ENCODE results near the gene LRBA. TPM values are rescaled to one million over a fixed set of nuclear protein-coding genes. Genes with fewer than 3 reads are reported as not detected.

The LRBA gene
- total and polyA plus RNA-seq, 2 donors (not counting 3 experiments of a cell fraction or from before 2014, with no cell fraction given), result 18.0 to 35.1 TPM

DNA sequence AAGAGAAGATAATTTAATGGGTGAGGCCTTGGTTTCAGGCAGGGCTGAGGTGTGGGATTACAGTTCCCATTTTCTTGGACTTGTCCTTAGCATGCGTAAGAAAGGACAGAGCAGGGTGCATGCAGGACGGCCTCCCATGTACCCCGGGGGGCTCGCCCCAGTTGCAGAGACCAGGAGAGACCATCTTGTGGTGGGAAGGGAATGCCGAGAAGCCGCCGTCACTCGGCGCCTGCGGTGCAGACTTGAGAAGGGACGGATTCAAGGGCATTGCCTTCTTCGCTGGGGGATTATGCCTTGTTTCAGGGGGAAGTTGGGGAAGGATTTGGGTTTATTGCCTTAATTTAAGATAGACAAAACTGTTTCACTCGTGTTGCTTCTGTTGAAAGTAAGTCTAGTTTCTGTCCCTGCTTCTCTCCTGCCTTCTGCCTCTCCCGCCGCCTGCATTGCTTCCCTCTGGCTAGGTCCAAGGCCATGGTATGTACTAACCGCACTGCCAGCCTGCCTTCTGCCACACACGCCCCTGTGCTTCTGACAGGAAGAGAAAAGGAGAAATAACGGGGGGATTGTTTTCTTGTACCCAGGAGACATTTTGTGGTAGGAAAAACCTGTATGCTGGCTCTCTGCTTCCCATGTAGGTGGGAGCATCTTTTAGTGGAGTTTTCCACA is 761.0 kb downstream of the LRBA start:
- no peaks in the 10 kb centered on the region for H3K36me3 ChIP-seq (ENCODE audit: control insufficient read depth in 2 of 2, extremely low read depth in 1 of 2, insufficient read depth in 2 of 2, low read length in 2 of 2)
- H2AFZ ChIP-seq (ENCODE audit: low read depth, low read length), result no peak overlapping the region
- no peak overlapping the region for H3K27ac ChIP-seq (ENCODE audit: insufficient read depth, low read depth, low read length)
- no TSS peak for BruUV-seq (replicated peaks)
- DNase-seq (ENCODE audit: low read depth, low spot score) (no peak), FAIRE-seq (no peak)
- H3K9me3 ChIP-seq (replicated peaks; ENCODE audit: control insufficient read depth, insufficient read depth, low read length), result no peaks in the 10 kb centered on the region
- H3K9ac ChIP-seq (replicated peaks; ENCODE audit: extremely low read depth, insufficient read depth, low read length), result no peak overlapping the region
- H3K9me1 ChIP-seq (replicated peaks; ENCODE audit: control insufficient read depth, extremely low read depth, insufficient read depth, low read length), result no peaks in the 10 kb centered on the region
- TF ChIP-seq MAX (IDR thresholded peaks at IDR 0.05; ENCODE audit: insufficient read depth, insufficient read length), result no peak
- no peak for TF ChIP-seq POLR2A (IDR thresholded peaks at IDR 0.05; ENCODE audit: low read depth, low read length)
- TF ChIP-seq POLR2AphosphoS5 (IDR thresholded peaks at IDR 0.05; ENCODE audit: insufficient read depth, low read depth, low read length), result no peak
- no peak for TF ChIP-seq EZH2 (IDR thresholded peaks at IDR 0.05; ENCODE audit: borderline replicate concordance, low read depth, low read length, severe bottlenecking)
- TF ChIP-seq CTCF (IDR thresholded peaks at IDR 0.05; ENCODE audit: extremely low read depth in 1 of 2, insufficient read depth in 1 of 2, low read depth in 1 of 2, low read length in 2 of 2), result no peak
- no peak for TF ChIP-seq MYC (IDR thresholded peaks at IDR 0.05; ENCODE audit: low read depth, low read length)
- TF ChIP-seq FOS (IDR thresholded peaks at IDR 0.05; ENCODE audit: borderline replicate concordance, insufficient read depth, low read length), result no peak
- no peak for TF ChIP-seq GATA2 (IDR thresholded peaks at IDR 0.05; ENCODE audit: insufficient read depth, insufficient read length, low read depth, low read length)
- no peak for TF ChIP-seq JUN (IDR thresholded peaks at IDR 0.05; ENCODE audit: borderline replicate concordance, insufficient read depth, insufficient read length, low read depth)
- dilution Hi-C loops (cut with MboI; ENCODE audit: extremely low pct_ligation_motif_present, low sequenced_read_pairs) (no loop called here), intact Hi-C loops (cut with micrococcal nuclease) (no loop called here)
- ChIA-PET POLR2A (no interaction called here), CTCF (interaction anchor here (1.2 kb wide), 1 partner anchor 613 kb away, joined by 5 read pairs; no protein-coding TSS in a partner anchor)
- H3K27me3 ChIP-seq (ENCODE audit: control insufficient read depth in 2 of 2, insufficient read depth in 2 of 2, low read length in 2 of 2), result no peaks in the 10 kb centered on the region
- no peak overlapping the region for H3K4me2 ChIP-seq (ENCODE audit: insufficient read depth, low read length)
- no peaks in the 10 kb centered on the region for H4K20me1 ChIP-seq (replicated peaks; ENCODE audit: control insufficient read depth, extremely low read depth, insufficient read depth, low read length)
- H3K79me2 ChIP-seq (ENCODE audit: control insufficient read depth, insufficient read depth, low read length), result no peaks in the 10 kb centered on the region
- peaks cover 4% of the 10 kb centered on the region for H3K4me1 ChIP-seq (ENCODE audit: control insufficient read depth, extremely low read depth, insufficient read depth, low read length)
- no peak overlapping the region for H3K4me3 ChIP-seq (replicated peaks in 1 of 3; ENCODE audit: insufficient read depth in 1 of 3, low read depth in 1 of 3, low read length in 3 of 3)
